H9 (cell line): ENCODE results near the gene FBXL14. TPM values are rescaled to one million over a fixed set of nuclear protein-coding genes. Genes with fewer than 3 reads are reported as not detected.

Experiments used
- DNase-seq: peaks from one replicate; pipeline ENCODE4 v3.0.0-alpha.2; 2017
- H2AFZ ChIP-seq: one replicate; pipeline ENCODE4 v1.6.1; 2013; ENCODE audit warnings: mild to moderate bottlenecking, low read length, control low read depth, moderate library complexity
- H2AK5ac ChIP-seq: 2 replicates; pipeline ENCODE4 v1.6.1; 2013; ENCODE audit warnings: low read length, control low read depth, mixed read lengths; ENCODE audit not compliant: insufficient read length
- H2BK120ac ChIP-seq: one replicate; pipeline ENCODE4 v1.6.1; 2013; ENCODE audit warnings: low read depth, mild to moderate bottlenecking, low read length, control low read depth, inconsistent platforms; ENCODE audit not compliant: poor library complexity, severe bottlenecking
- H2BK12ac ChIP-seq: 2 replicates; pipeline ENCODE4 v1.6.1; 2013; ENCODE audit warnings: low read length, control low read depth, mixed read lengths, low read depth; ENCODE audit not compliant: insufficient read length
- H2BK15ac ChIP-seq: 2 replicates; pipeline ENCODE4 v1.6.1; 2013; ENCODE audit warnings: low read depth, low read length, control low read depth
- H2BK20ac ChIP-seq: one replicate; pipeline ENCODE4 v1.6.1; 2013; ENCODE audit warnings: low read depth, mild to moderate bottlenecking, low read length, control low read depth, inconsistent platforms; ENCODE audit not compliant: poor library complexity, severe bottlenecking
- H2BK5ac ChIP-seq: 2 replicates; pipeline ENCODE4 v1.6.1; 2013; ENCODE audit warnings: low read length, control low read depth, mixed read lengths; ENCODE audit not compliant: insufficient read length
- H3K14ac ChIP-seq: 2 replicates; pipeline ENCODE4 v1.6.1; 2013; ENCODE audit warnings: low read length, control low read depth; ENCODE audit not compliant: insufficient read depth
- H3K18ac ChIP-seq: 2 replicates; pipeline ENCODE4 v1.6.1; 2013; ENCODE audit warnings: low read depth, mild to moderate bottlenecking, mixed read lengths, low read length, control low read depth; ENCODE audit not compliant: insufficient read length
- H3K23ac ChIP-seq: 2 replicates; pipeline ENCODE4 v1.6.1; 2013; ENCODE audit warnings: low read length, control low read depth, mixed read lengths, low read depth; ENCODE audit not compliant: insufficient read length
- H3K23me2 ChIP-seq: 2 replicates; pipeline ENCODE4 v1.6.1; 2013; ENCODE audit warnings: low read depth, mild to moderate bottlenecking, mixed read lengths, low read length, control low read depth; ENCODE audit not compliant: insufficient read length, poor library complexity, severe bottlenecking
- H3K27ac ChIP-seq: 2 replicates; pipeline ENCODE4 v1.5.1; 2013; ENCODE audit warnings: low read length, control low read depth, mixed read lengths, low read depth; ENCODE audit not compliant: insufficient read length
- H3K27me3 ChIP-seq: 2 replicates; pipeline ENCODE4 v1.6.1; 2013; ENCODE audit warnings: low read length, control low read depth, inconsistent platforms; ENCODE audit not compliant: insufficient read depth
- H3K4ac ChIP-seq: 2 replicates; pipeline ENCODE4 v1.6.1; 2013; ENCODE audit warnings: low read depth, mild to moderate bottlenecking, control low read depth, inconsistent platforms, low read length, moderate library complexity
- H3K4me1 ChIP-seq: 2 replicates; pipeline ENCODE4 v1.6.1; 2013; ENCODE audit warnings: low read length, control low read depth, inconsistent platforms; ENCODE audit not compliant: insufficient read depth
- H3K4me2 ChIP-seq: 2 replicates; pipeline ENCODE4 v1.6.1; 2013; ENCODE audit warnings: low read length, control low read depth, mixed read lengths; ENCODE audit not compliant: insufficient read length, insufficient read depth
- H3K56ac ChIP-seq: 2 replicates; pipeline ENCODE4 v1.6.1; 2013; ENCODE audit warnings: low read depth, mild to moderate bottlenecking, mixed read lengths, low read length, control low read depth; ENCODE audit not compliant: insufficient read length
- H3K79me1 ChIP-seq: 2 replicates; pipeline ENCODE4 v1.6.1; 2013; ENCODE audit warnings: low read depth, mild to moderate bottlenecking, moderate library complexity, low read length, control low read depth, inconsistent platforms; ENCODE audit not compliant: insufficient read depth, poor library complexity, severe bottlenecking
- H3K79me2 ChIP-seq: 2 replicates; pipeline ENCODE4 v1.6.1; 2013; ENCODE audit warnings: low read length, control low read depth, inconsistent platforms; ENCODE audit not compliant: insufficient read depth
- H3K9ac ChIP-seq: 2 replicates; pipeline ENCODE4 v1.6.1; 2013; ENCODE audit warnings: low read length, control low read depth, mixed read lengths; ENCODE audit not compliant: insufficient read length; ENCODE audit errors: extremely low read depth
- H3K9me3 ChIP-seq: one replicate; pipeline ENCODE4 v1.6.1; 2013; ENCODE audit warnings: low read depth, low read length, inconsistent platforms; ENCODE audit not compliant: control insufficient read depth
- H3T11ph ChIP-seq: one replicate; pipeline ENCODE4 v1.6.1; 2013; ENCODE audit warnings: mild to moderate bottlenecking, low read length, control low read depth, inconsistent platforms
- H4K20me1 ChIP-seq: one replicate; pipeline ENCODE4 v1.6.1; 2013; ENCODE audit not compliant: control insufficient read depth, insufficient read length, insufficient read depth
- H4K5ac ChIP-seq: 2 replicates; pipeline ENCODE4 v1.6.1; 2013; ENCODE audit warnings: low read depth, mild to moderate bottlenecking, mixed read lengths, low read length, control low read depth; ENCODE audit not compliant: insufficient read length
- H4K8ac ChIP-seq: replicated peaks from 2 replicates; pipeline ENCODE4 v1.6.1; 2013; ENCODE audit warnings: low read length, control low read depth, mixed read lengths, low read depth; ENCODE audit not compliant: insufficient read length
- H4K91ac ChIP-seq: 2 replicates; pipeline ENCODE4 v1.6.1; 2013; ENCODE audit warnings: low read depth, mild to moderate bottlenecking, moderate library complexity, mixed read lengths, low read length, control low read depth; ENCODE audit not compliant: insufficient read length
- H3K27ac Mint-ChIP-seq, 3 experiments: 2 replicates in 2 of 3; 3 replicates in 1 of 3; pipeline ENCODE4 v1.8.0; 2020 to 2021; ENCODE audit warnings: mixed read lengths in 3 of 3, mild to moderate bottlenecking in 1 of 3, moderate library complexity in 1 of 3
- H3K27me3 Mint-ChIP-seq: 2 replicates; pipeline ENCODE4 v1.8.0; 2021; ENCODE audit warnings: low read depth, mild to moderate bottlenecking, moderate library complexity, mixed read lengths
- H3K36me3 Mint-ChIP-seq, 3 experiments: 2 replicates in 2 of 3; 3 replicates in 1 of 3; pipeline ENCODE4 v1.8.0; 2020 to 2021; ENCODE audit warnings: low read depth in 3 of 3, mixed read lengths in 3 of 3; ENCODE audit not compliant: insufficient read depth in 1 of 3
- H3K4me1 Mint-ChIP-seq, 2 experiments: 2 replicates each; pipeline ENCODE4 v1.8.0; 2020; ENCODE audit warnings: mixed read lengths in 2 of 2
- H3K4me3 Mint-ChIP-seq, 2 experiments: 2 replicates in 1 of 2; 3 replicates in 1 of 2; pipeline ENCODE4 v1.8.0; 2020 to 2021; ENCODE audit warnings: mild to moderate bottlenecking in 2 of 2, mixed read lengths in 2 of 2, moderate library complexity in 1 of 2
- H3K9me3 Mint-ChIP-seq, 2 experiments: 2 replicates in 1 of 2; 3 replicates in 1 of 2; pipeline ENCODE4 v1.8.0; 2020; ENCODE audit warnings: mild to moderate bottlenecking in 2 of 2, mixed read lengths in 2 of 2, moderate library complexity in 1 of 2
- CTCF ChIP-seq: fragments of 200-600 bp; sonication (generic); conservative IDR thresholded peaks from 3 replicates; pipeline ENCODE4 v1.8.0; 2021; ENCODE audit warnings: antibody characterized with exemption, mild to moderate bottlenecking
- WGBS: extraction: QIAGEN DNeasy Blood & Tissue Kit; methylation state at CpG from one replicate; pipeline ENCODE4 v1.1.7; 2013; ENCODE audit warnings: missing lambda C conversion rate, low lambda C conversion rate, mixed read lengths; ENCODE audit not compliant: insufficient read length; ENCODE audit errors: extremely low coverage; 5-methylcytosine and 5-hydroxymethylcytosine counted together
- total RNA-seq: library from RNA; stranded (reverse); gene quantifications from 2 replicates; pipeline ENCODE4 v1.2.1, GENCODE V29; 2021

The FBXL14 gene
- total RNA-seq, 1 experiment from 2014 or later: 15.6 TPM

DNA sequence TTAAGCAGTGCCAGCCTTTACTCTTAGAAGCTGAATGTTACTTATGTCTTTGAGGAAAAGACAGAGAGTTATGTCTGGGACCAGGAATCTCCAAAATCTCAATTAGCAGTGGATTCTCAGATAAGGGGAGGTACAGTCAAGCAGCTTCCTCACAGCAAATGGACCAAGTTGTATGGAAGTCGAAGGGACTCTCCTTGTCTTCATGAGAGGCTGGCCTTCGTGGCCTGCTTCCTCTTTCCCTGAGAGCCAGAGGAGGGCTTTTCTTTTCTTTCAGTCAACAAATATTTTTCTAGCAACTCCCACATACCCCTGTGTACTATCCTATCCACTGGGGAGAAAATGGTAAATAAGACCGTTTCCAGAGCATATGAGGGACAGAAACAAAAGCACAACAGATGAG lies 28.0 kb upstream of the FBXL14 start:
- no peak for DNase-seq
- Histone ChIP-seq H4K5ac (no peak overlapping the region), H3K4ac (no peak overlapping the region), H2BK15ac (no peak overlapping the region), H3K4me1 (peaks cover 2% of the 10 kb centered on the region; the same call in 1 of the 2 replicates), H3T11ph (no peak overlapping the region), H4K8ac (no peak overlapping the region), H4K20me1 (no peaks in the 10 kb centered on the region), H3K79me1 (no peaks in the 10 kb centered on the region), H2AFZ (no peak overlapping the region), H3K23me2 (no peaks in the 10 kb centered on the region), H3K56ac (no peak overlapping the region), H3K14ac (no peak overlapping the region), H2BK12ac (no peak overlapping the region), H3K27ac (no peak overlapping the region), H3K4me2 (no peak overlapping the region), H3K27me3 (no peaks in the 10 kb centered on the region), H3K9ac (no peak overlapping the region), H3K18ac (no peak overlapping the region), H3K79me2 (no peaks in the 10 kb centered on the region), H2AK5ac (no peak overlapping the region), H2BK5ac (no peak overlapping the region), H4K91ac (no peak overlapping the region), H3K23ac (no peak overlapping the region), H3K9me3 (no peaks in the 10 kb centered on the region), H2BK20ac (no peak overlapping the region), H2BK120ac (no peak overlapping the region)
- Mint-ChIP-seq H3K4me3 (no peak overlapping the region), H3K27me3 (peaks cover 46% of the 10 kb centered on the region), H3K36me3 (no peaks in the 10 kb centered on the region), H3K9me3 (no peaks in the 10 kb centered on the region), H3K27ac (no peak overlapping the region), H3K4me1 (peaks cover 17 to 18% of the 10 kb centered on the region in 2 experiments)
- no CpG with 5 or more reads among the region's 3 CpGs for WGBS
- no peak for TF ChIP-seq CTCF
